Spleen (tissue), 11 donors: ENCODE data around the gene MAPK8IP3. TPM values are rescaled to one million over a fixed set of nuclear protein-coding genes. Genes with fewer than 3 reads are reported as not detected.
A peak's percentile ranks its signal among the peaks of the same experiment; 100 is the strongest.

ENCODE experiments used
- DNase-seq: peaks from one replicate; pipeline ENCODE4 v3.0.0-alpha.2; 2020
- H3K27ac ChIP-seq, 8 donors: fragments of 200-600 bp; sonication (generic) in 7 of 8; 1 replicate in 4 of 8; 2 replicates in 4 of 8; pipeline versions ENCODE4 v1.5.0 to v1.8.0; 2016 to 2021; ENCODE audit warnings: inconsistent platforms in 4 of 8, mild to moderate bottlenecking in 4 of 8, moderate library complexity in 1 of 8
- H3K27me3 ChIP-seq, 7 donors: fragments of 200-600 bp; sonication (generic) in 6 of 7; replicated peaks in 1 of 7; 1 replicate in 4 of 7; 2 replicates in 3 of 7; pipeline versions ENCODE4 v1.5.0 to v1.8.0; 2016 to 2021; ENCODE audit warnings: inconsistent platforms in 3 of 7, mild to moderate bottlenecking in 1 of 7
- H3K36me3 ChIP-seq, 6 donors: fragments of 200-600 bp; sonication (generic) in 5 of 6; 1 replicate in 4 of 6; 2 replicates in 2 of 6; pipeline versions ENCODE4 v1.5.0 to v1.8.0; 2016 to 2021; ENCODE audit warnings: inconsistent platforms in 2 of 6
- H3K4me1 ChIP-seq, 6 donors: fragments of 200-600 bp; sonication (generic) in 5 of 6; 1 replicate in 3 of 6; 2 replicates in 3 of 6; pipeline versions ENCODE4 v1.5.0 to v1.8.0; 2016 to 2021; ENCODE audit warnings: inconsistent platforms in 3 of 6
- H3K4me3 ChIP-seq, 8 donors: fragments of 200-600 bp; sonication (generic) in 7 of 8; 1 replicate in 4 of 8; 2 replicates in 4 of 8; pipeline versions ENCODE4 v1.5.0 to v1.8.0; 2016 to 2021; ENCODE audit warnings: inconsistent platforms in 4 of 8, mild to moderate bottlenecking in 4 of 8, moderate library complexity in 2 of 8
- H3K9me3 ChIP-seq, 8 donors: fragments of 200-600 bp; sonication (generic) in 7 of 8; 1 replicate in 4 of 8; 2 replicates in 4 of 8; pipeline versions ENCODE4 v1.5.0 to v1.8.0; 2016 to 2021; ENCODE audit warnings: inconsistent platforms in 4 of 8
- CTCF ChIP-seq, 11 experiments: fragments of 200-600 bp in 7 of 11; fragments of 450-650 bp in 4 of 11; sonication (generic) in 4 of 11; IDR thresholded peaks in 8 of 11; conservative IDR thresholded peaks in 3 of 11; 1 replicate in 7 of 11; 2 replicates in 4 of 11; pipeline versions ENCODE4 v1.4.0 to v1.8.0; 2016 to 2021; ENCODE audit warnings: antibody characterized with exemption in 11 of 11, inconsistent platforms in 4 of 11, mild to moderate bottlenecking in 1 of 11
- POLR2A ChIP-seq, 3 donors: fragments of 450-650 bp; IDR thresholded peaks; one replicate each; pipeline ENCODE4 v1.5.1; 2017; ENCODE audit warnings: antibody characterized with exemption in 3 of 3, mild to moderate bottlenecking in 1 of 3
- POLR2AphosphoS5 ChIP-seq, 3 donors: sonication (generic); formaldehyde crosslinking; IDR thresholded peaks; one replicate each; pipeline ENCODE4 v1.5.1; 2017; ENCODE audit warnings: antibody characterized with exemption in 3 of 3
- WGBS, 5 donors: extraction: QIAGEN DNeasy Blood & Tissue Kit in 3 of 5; methylation state at CpG; one replicate each; pipeline versions ENCODE4 v1.1.5 to v1.1.7; 2013 to 2018; 5-methylcytosine and 5-hydroxymethylcytosine counted together
- intact Hi-C: fragments of 100-400 bp; cut with DNase I; formaldehyde crosslinking; loops from one replicate; pipeline ENCODE4 v1.15.0; 2023; ENCODE audit warnings: low total_unique reads
- polyA plus RNA-seq, 3 donors: library from polyadenylated mRNA; stranded (reverse); fragments of 200-250 nt; gene quantifications; one replicate each; pipeline ENCODE4 v1.2.1, GENCODE V29; 2013
- total RNA-seq, 7 donors: library from RNA; depleted of rRNA in 3 of 7; stranded (reverse); fragments of >200 nt in 3 of 7; fragmentation: NEBNext Ultra II Directional in 4 of 7; extraction: Animal tissue kit (Norgen Biotek cat#: 25700) in 4 of 7; gene quantifications; one replicate each; pipeline versions ENCODE4 v1.1.0 to v1.2.1, GENCODE V29; 2016 to 2021
- donor health status: healthy with polysubstance abuse.
- donor health status: DM: no; HTN: no; CAD: no; lungs with moderate emphysema.
- donor health status: DM: no; HTN: no; CAD: no.
- donor health status: Bipolar disorder and iron deficiency.
- donor health status: healthy.
- donor health status: DM: no; HTN: no; CAD: no.
- donor health status: DM: yes; HTN: yes; CAD: no.

Gene MAPK8IP3
- total and polyA plus RNA-seq, 10 donors: 27.2 to 134 (median 114) TPM

GRCh38 chr16:1687427-1688316 lies 18.3 kb upstream of the MAPK8IP3 start:
- no peak for TF ChIP-seq CTCF (IDR thresholded peaks at IDR 0.05 in 8 of 11, conservative IDR thresholded peaks at IDR 0.05 in 3 of 11)
- no peak for TF ChIP-seq POLR2AphosphoS5 (IDR thresholded peaks at IDR 0.05)
- no peak for TF ChIP-seq POLR2A (IDR thresholded peaks at IDR 0.05)
- peak; percentile 16 for DNase-seq
- peaks cover 7 to 98% (median 65%) of the 10 kb centered on the region in 6 donors for H3K36me3 ChIP-seq

GRCh38 chr16:1688807-1689560 lies 17.0 kb upstream of the MAPK8IP3 start:
- 91 to 93% (median 91%) methylated on average over 10 of the region's 10 CpGs for WGBS, 5 donors
- Histone ChIP-seq H3K27ac (no peak overlapping the region), H3K9me3 (no peaks in the 10 kb centered on the region), H3K36me3 (peaks cover 7 to 100% (median 75%) of the 10 kb centered on the region in 6 donors), H3K27me3 (no peaks in the 10 kb centered on the region), H3K4me1 (no peaks in the 10 kb centered on the region), H3K4me3 (no peak overlapping the region)
- DNase-seq: peak; percentile 23
- TF ChIP-seq CTCF (IDR thresholded peaks at IDR 0.05 in 8 of 11, conservative IDR thresholded peaks at IDR 0.05 in 3 of 11) (no peak), POLR2AphosphoS5 (IDR thresholded peaks at IDR 0.05) (no peak), POLR2A (IDR thresholded peaks at IDR 0.05) (no peak)
- intact Hi-C loops: no loop called here

More at GRCh38 chr16:1687427-1688316, 18.3 kb upstream of the MAPK8IP3 start:
- H3K27me3 ChIP-seq: no peaks in the 10 kb centered on the region
- no peak overlapping the region for H3K27ac ChIP-seq
- no peaks in the 10 kb centered on the region for H3K9me3 ChIP-seq
- WGBS, 5 donors: 89 to 95% (median 93%) methylated on average over 15 to 17 of the region's 17 CpGs
- intact Hi-C loops: no loop called here
- no peak overlapping the region for H3K4me3 ChIP-seq
- no peaks in the 10 kb centered on the region for H3K4me1 ChIP-seq

- Histone ChIP-seq H3K9me3 (no peaks in the 10 kb centered on the region), H3K27ac (no peak overlapping the region), H3K4me1 (no peaks in the 10 kb centered on the region), H3K36me3 (peaks cover 7 to 100% (median 78%) of the 10 kb centered on the region in 6 donors), H3K4me3 (no peak overlapping the region), H3K27me3 (no peaks in the 10 kb centered on the region)
- intact Hi-C loops: no loop called here
- 91 to 97% (median 95%) methylated on average over 13 of the region's 13 CpGs for WGBS, 5 donors
- peak; percentile 43 for DNase-seq
- no peak for TF ChIP-seq CTCF (IDR thresholded peaks at IDR 0.05 in 8 of 11, conservative IDR thresholded peaks at IDR 0.05 in 3 of 11)
- TF ChIP-seq POLR2A (IDR thresholded peaks at IDR 0.05): no peak
- no peak for TF ChIP-seq POLR2AphosphoS5 (IDR thresholded peaks at IDR 0.05)
Measured at GRCh38 chr16:1689853-1690252, 16.1 kb upstream of the MAPK8IP3 start.

GRCh38 chr16:1690810-1691209 lies 15.2 kb upstream of the MAPK8IP3 start:
- Histone ChIP-seq H3K4me1 (no peaks in the 10 kb centered on the region), H3K27ac (no peak overlapping the region), H3K9me3 (no peaks in the 10 kb centered on the region), H3K36me3 (peaks cover 7 to 100% (median 76%) of the 10 kb centered on the region in 6 donors), H3K27me3 (no peaks in the 10 kb centered on the region), H3K4me3 (no peak overlapping the region)
- no peak for TF ChIP-seq POLR2A (IDR thresholded peaks at IDR 0.05)
- WGBS, 5 donors: 83 to 100% (median 96%) methylated on average over 1 of the region's 1 CpG
- intact Hi-C loops: no loop called here
- DNase-seq: no peak
